ENCODE data around the gene RHOB. TPM values are rescaled to one million over a fixed set of nuclear protein-coding genes. Genes with fewer than 3 reads are reported as not detected.

RHOB gene
- total RNA-seq, 1 donor from 2014 or later, result 292 TPM

DNA sequence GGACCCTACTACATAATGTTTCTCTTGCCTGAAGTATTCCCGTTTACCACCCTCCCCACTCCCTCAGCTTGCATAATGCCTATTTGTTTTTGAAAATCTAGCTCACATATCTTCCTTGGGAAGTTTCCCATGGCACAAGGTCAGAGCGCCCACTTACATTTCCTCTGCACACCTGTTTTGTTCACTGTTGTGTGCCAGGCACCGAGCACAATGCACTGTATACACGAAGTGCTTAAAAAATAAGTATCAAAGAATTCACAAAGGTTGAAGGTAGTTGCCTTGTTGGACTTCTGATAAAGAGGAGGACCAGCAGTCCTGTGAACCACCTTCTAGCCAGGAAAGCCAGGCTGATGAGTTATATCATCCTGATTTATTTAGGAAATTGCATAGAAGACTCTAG is 16.8 kb upstream of the RHOB start:
- no peak overlapping the region for H3K27ac Mint-ChIP-seq (ENCODE audit: unreplicated experiment)
- TF ChIP-seq, protein P1, sequence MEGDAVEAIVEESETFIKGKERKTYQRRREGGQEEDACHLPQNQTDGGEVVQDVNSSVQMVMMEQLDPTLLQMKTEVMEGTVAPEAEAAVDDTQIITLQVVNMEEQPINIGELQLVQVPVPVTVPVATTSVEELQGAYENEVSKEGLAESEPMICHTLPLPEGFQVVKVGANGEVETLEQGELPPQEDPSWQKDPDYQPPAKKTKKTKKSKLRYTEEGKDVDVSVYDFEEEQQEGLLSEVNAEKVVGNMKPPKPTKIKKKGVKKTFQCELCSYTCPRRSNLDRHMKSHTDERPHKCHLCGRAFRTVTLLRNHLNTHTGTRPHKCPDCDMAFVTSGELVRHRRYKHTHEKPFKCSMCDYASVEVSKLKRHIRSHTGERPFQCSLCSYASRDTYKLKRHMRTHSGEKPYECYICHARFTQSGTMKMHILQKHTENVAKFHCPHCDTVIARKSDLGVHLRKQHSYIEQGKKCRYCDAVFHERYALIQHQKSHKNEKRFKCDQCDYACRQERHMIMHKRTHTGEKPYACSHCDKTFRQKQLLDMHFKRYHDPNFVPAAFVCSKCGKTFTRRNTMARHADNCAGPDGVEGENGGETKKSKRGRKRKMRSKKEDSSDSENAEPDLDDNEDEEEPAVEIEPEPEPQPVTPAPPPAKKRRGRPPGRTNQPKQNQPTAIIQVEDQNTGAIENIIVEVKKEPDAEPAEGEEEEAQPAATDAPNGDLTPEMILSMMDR (IDR thresholded peaks at IDR 0.05; ENCODE audit: unreplicated experiment), result no peak
- DNase-seq (ENCODE audit: low spot score), result no peak
- H3K36me3 Mint-ChIP-seq (ENCODE audit: low read depth, unreplicated experiment), result no peaks in the 10 kb centered on the region
- H3K27me3 Mint-ChIP-seq (ENCODE audit: unreplicated experiment), result peaks cover 8% of the 10 kb centered on the region
- H3K9me3 Mint-ChIP-seq (ENCODE audit: unreplicated experiment), result no peaks in the 10 kb centered on the region
- no peak overlapping the region for H3K4me3 Mint-ChIP-seq (ENCODE audit: unreplicated experiment)
- peaks cover 12% of the 10 kb centered on the region for H3K4me1 Mint-ChIP-seq (ENCODE audit: unreplicated experiment)

DNA sequence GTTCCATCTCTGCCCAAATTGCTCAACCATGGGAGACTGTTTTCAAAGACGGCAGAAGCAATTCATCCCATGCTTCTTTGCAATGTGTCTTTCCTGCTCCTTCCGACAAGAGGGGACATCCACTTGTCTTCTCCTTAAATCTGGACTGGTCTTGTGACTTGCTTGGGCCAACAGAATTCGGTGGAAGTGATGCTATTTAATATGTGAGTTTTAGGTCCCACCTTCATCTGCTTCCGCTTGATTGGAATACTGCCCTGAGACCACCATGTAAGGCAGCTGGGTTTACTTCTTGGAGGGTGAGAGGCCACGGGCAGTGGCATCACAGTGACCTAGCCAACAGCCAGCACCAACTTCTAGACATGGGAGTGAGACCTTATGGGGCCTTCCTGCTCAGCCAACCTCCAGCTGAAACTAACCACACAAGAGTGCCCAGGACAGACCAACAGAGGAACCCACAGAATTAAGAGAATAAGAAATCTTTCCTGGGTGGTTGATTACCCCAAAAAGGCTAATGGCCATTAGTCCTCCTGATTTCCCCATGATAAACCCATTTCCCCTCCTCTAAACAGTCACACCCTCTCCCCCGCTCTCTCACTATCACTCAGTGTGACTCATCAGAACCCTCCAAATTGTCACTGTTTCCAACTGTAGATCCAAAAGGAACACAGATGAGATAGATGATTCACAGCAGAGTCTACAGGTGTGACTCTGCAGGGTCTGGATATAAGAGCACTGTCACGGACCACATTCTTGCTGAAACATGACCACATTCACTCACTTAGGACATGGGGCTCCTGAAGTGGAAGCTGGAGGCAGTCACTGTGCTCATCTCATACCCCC is 16.2 kb upstream of the RHOB start:
- Mint-ChIP-seq H3K36me3 (ENCODE audit: low read depth, unreplicated experiment) (no peaks in the 10 kb centered on the region), H3K27ac (ENCODE audit: unreplicated experiment) (no peak overlapping the region), H3K4me1 (ENCODE audit: unreplicated experiment) (peaks cover 6% of the 10 kb centered on the region), H3K4me3 (ENCODE audit: unreplicated experiment) (no peak overlapping the region), H3K9me3 (ENCODE audit: unreplicated experiment) (no peaks in the 10 kb centered on the region), H3K27me3 (ENCODE audit: unreplicated experiment) (peaks cover 4% of the 10 kb centered on the region)
- TF ChIP-seq, protein P1 (IDR thresholded peaks at IDR 0.05; ENCODE audit: unreplicated experiment), result no peak
- no peak for DNase-seq (ENCODE audit: low spot score)

DNA sequence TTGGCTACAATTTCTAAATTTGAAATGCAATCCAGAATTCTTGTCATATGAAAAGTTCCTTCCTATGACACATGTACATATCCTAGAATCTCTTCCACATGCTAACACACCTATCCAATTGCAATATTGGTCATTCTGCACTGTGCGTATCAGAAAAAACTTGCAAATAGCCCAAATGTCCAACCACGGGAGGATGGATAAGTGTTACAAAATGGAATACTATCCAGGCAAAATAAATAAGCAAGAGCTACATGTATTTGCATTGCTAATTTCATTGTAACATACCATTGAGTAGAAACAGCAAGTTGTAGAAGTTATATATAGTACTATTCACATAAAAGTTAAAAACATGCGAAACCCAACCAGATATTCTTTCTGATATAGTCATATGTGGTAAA is 15.6 kb upstream of the RHOB start:
- H3K4me1 Mint-ChIP-seq (ENCODE audit: unreplicated experiment), result peaks cover under 1% of the 10 kb centered on the region
- no peaks in the 10 kb centered on the region for H3K36me3 Mint-ChIP-seq (ENCODE audit: low read depth, unreplicated experiment)
- H3K27ac Mint-ChIP-seq (ENCODE audit: unreplicated experiment), result no peak overlapping the region
- TF ChIP-seq, protein P1 (IDR thresholded peaks at IDR 0.05; ENCODE audit: unreplicated experiment), result no peak
- no peaks in the 10 kb centered on the region for H3K9me3 Mint-ChIP-seq (ENCODE audit: unreplicated experiment)
- no peak for DNase-seq (ENCODE audit: low spot score)
- H3K27me3 Mint-ChIP-seq (ENCODE audit: unreplicated experiment), result peaks cover 4% of the 10 kb centered on the region
- no peak overlapping the region for H3K4me3 Mint-ChIP-seq (ENCODE audit: unreplicated experiment)

DNA sequence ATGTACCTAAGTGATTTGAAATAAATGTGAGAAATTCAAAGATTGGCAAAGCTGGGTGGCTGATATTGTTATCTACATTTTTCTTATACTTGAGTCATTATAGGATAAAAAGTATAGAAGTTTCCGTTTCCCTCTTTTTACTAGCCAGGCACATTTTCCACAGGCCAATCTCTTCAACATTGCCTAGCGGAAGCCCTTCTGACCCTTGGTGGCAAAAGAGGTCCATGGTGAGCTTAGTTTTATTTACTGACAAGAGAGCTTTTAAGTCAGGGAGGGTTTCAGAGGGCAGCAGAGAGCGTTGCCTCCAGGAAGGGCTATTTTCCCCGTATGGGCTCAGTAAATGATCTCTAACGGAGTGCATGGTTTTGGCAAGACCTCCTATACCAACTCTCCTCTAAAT is 15.1 kb upstream of the RHOB start:
- no peak for DNase-seq (ENCODE audit: low spot score)
- TF ChIP-seq, protein P1 (IDR thresholded peaks at IDR 0.05; ENCODE audit: unreplicated experiment), result no peak
- Mint-ChIP-seq H3K4me1 (ENCODE audit: unreplicated experiment) (no peaks in the 10 kb centered on the region), H3K27me3 (ENCODE audit: unreplicated experiment) (peaks cover 4% of the 10 kb centered on the region), H3K36me3 (ENCODE audit: low read depth, unreplicated experiment) (no peaks in the 10 kb centered on the region), H3K4me3 (ENCODE audit: unreplicated experiment) (no peak overlapping the region), H3K27ac (ENCODE audit: unreplicated experiment) (no peak overlapping the region), H3K9me3 (ENCODE audit: unreplicated experiment) (no peaks in the 10 kb centered on the region)

DNA sequence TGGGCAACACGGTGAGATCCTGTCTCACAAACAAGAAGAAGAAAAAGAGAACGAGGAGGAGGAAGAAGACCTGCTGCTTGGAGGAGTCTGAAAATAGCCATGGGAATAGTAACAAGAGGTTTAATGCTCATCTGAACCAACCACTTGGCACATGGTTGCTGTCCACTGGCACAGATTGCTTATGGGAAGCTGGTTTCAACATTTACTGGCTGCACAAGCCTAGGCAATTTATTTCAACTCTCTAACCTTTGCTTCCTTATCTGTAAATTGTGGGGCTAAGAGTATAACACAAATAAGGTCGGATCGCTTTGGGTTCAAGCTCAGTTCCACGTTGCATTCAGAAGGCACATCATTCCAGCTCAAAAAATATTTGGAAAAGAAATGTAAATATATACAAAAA is 14.2 kb upstream of the RHOB start:
- DNase-seq (ENCODE audit: low spot score), result no peak
- TF ChIP-seq, protein P1 (IDR thresholded peaks at IDR 0.05; ENCODE audit: unreplicated experiment), result no peak
- H3K27ac Mint-ChIP-seq (ENCODE audit: unreplicated experiment), result no peak overlapping the region

More for the DNA sequence above, 14.2 kb upstream of the RHOB start:
- Mint-ChIP-seq H3K9me3 (ENCODE audit: unreplicated experiment) (no peaks in the 10 kb centered on the region), H3K27me3 (ENCODE audit: unreplicated experiment) (peaks cover 4% of the 10 kb centered on the region), H3K4me1 (ENCODE audit: unreplicated experiment) (no peaks in the 10 kb centered on the region), H3K4me3 (ENCODE audit: unreplicated experiment) (no peak overlapping the region), H3K36me3 (ENCODE audit: low read depth, unreplicated experiment) (no peaks in the 10 kb centered on the region)
